GM21737 (cell line): Measurements from ENCODE around the gene TSPYL2.

Source experiments
- ATAC-seq: cut with Tn5 transposase; IDR thresholded peaks from one replicate; pipeline ENCODE4 v1.9.1; 2021; ENCODE audit warnings: mild to moderate bottlenecking, moderate library complexity; ENCODE audit not compliant: unreplicated experiment

The TSPYL2 gene

DNA sequence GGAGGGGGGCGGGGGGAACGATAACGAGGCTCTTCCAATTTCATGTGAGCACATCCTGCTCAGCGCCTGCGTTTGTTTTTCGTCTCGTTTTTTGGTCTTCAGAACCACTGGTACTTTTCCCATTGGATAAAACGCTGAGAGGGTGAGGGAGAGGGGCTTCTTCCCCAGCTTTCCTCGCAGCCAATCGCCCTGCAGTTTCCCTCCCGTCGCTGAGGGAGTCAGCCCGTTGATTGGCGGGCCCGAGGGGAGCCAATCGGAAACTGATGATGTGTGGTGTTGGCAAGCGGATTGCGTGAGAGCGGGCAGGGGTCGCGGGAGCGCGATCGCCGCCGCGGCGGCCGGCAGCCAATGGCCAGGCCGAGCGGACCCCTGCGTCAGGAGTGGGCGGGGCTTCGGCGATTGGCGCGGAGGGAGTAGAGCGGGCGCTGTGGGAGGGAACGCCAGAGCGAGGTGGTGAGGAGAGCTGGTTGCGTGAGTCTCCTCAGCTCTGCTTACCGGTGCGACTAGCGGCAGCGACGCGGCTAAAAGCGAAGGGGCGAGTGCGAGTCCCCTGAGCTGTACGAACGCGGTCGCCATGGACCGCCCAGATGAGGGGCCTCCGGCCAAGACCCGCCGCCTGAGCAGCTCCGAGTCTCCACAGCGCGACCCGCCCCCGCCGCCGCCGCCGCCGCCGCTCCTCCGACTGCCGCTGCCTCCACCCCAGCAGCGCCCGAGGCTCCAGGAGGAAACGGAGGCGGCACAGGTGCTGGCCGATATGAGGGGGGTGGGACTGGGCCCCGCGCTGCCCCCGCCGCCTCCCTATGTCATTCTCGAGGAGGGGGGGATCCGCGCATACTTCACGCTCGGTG lies at the start of gene TSPYL2:
TSS of gene TSPYL2 (plus strand) at position 443 of the 848 bp plus-strand sequence. CDS start at position 575, 132 bp downstream.
- ATAC-seq = peak; percentile 91

DNA sequence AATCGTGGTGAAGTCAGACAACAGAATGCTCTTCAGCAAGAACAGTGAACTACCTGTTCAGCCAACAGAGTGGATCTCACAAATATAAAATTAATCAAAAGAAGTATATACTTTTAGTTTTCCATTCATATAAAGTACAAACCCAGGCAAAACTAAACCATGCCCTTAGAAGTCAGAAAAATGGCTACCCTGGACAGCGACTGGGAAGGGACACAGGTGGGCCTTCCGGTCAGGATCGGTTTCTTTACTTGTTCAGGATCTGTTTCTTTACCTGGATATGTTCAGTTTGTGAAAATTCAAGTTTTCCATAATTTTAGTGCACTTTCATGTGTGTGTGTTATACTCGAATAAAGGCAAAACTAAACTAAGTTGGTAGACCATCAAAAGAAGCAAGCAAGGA lies 46.0 kb upstream of the TSPYL2 start:
- no peak for ATAC-seq

DNA sequence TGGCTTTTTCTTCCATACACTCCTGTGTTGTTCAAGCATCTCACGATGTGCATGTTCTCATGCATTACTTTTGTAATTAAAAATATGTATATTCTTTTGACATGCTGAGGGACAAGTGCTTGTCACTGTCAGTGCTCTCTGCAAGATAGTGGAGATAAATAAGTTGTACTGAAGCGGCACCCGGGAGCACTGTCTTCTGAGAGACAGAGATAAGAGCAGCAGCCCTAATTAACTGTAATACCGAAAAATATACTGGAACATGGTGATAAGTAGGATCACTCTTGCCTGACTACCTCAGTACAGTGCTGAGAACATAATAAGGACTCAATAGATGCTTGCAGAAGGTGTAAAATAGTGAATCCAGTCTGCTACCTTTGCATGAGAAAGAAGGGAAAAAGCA lies 42.9 kb upstream of the TSPYL2 start:
- no peak for ATAC-seq

DNA sequence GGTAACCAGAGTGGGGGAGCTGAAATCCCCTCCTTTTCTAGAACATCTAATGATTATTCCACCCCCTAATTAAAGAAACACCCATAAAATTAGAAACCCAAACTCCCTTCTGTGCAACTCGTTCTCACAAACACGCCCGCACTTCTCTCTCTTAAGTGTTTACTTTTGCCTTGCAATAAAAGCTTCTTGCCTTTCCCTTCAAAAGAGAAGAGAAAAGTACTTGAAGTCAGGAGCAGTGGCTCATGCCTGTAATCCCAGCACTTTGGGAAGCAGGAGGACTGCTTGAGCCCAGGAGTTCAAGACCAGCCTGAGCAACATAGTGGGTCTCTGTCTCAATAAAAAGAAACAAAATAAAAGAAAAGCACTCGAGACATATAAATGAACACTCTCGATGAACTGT lies 37.2 kb upstream of the TSPYL2 start:
- ATAC-seq = no peak

DNA sequence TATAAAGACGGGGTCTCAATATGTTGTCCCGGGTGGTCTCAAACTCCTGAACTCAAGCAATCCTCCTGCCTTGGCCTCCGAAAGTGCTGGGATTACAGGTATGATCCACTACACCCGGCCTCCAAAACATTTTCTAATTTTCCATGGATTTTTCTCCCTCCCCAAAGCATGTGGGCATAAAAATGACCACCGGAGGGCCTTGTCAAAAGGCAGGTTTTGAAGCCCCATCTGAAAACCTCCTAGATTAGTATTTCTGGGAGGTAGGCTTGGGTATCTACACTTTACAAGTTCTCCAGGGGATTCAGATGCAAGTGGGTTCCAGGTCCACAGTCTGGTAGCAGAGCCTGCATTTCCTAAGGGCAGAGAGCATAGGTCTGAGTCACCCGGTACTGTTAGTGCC lies 34.9 kb upstream of the TSPYL2 start:
- ATAC-seq = no peak

DNA sequence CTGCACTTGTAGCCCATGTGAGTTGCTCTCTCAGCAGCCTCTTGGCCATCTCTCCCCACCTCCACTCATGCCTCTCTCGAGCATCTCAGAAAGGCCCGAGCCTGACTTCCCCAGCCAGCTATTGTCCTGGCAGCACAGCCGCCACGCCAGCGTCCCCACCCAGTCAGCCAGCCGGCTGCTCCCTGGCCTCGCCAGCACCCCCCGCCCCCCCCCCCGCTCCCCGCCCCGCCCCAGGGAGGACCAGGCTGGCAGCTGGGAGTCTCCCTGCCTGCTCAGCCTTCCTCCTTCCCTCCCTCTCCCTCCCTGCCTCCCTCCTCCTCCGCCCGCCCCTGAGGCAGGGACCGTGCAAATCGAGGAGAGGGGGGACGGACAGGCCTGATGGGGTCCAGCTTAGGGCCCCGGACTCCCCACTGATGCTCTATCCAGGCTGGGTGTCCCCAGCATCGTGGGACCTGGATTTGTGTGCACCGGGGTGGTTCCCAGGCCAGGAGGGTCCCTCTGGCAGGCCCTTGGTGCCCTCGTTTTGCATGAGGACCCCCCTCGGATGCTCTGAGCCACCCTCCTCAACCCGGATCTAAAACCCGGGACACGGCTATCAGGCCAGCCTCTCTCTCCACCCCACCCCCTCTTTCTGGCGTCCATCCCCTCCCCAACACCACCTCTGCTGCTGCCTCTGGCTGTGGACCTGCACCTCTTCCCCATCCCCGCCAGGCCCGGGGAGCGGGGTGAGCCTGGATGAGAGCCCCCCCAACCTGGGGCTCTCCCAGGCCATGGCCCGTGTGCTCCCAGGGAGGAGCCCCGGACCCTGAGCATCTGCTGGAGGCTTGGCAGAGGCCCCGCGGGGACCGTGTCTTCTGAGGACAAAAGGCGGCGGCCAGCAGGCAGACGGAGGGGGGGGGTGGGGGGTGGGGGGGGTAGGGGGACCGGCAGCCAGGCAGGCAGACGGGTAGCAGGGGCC lies 33.7 kb upstream of the TSPYL2 start, which contains the start of gene GPR173:
TSS of gene GPR173 (plus strand) at position 621 of the 958 bp plus-strand sequence. CDS start 27,833 bp downstream, outside the sequence.
- no peak for ATAC-seq

DNA sequence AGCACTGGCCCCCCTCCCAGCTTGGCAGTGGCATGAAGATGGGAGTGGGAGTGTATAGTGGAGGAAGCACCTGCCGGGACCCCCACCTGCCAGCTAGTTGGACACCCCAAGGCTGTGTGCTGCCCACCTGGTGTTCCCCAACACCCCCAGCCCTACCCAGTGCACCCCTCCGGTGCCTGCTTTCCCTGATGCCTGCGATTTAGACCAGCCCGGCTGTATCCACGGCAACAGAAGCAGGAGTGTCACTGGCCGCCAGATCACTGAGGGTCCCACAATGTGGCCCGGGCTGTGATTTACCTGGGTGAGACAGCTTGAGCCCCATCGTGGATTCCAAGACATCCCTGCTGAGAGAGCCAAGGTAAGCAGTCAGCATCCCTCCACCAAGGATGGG lies 33.0 kb upstream of the TSPYL2 start:
- no peak for ATAC-seq

DNA sequence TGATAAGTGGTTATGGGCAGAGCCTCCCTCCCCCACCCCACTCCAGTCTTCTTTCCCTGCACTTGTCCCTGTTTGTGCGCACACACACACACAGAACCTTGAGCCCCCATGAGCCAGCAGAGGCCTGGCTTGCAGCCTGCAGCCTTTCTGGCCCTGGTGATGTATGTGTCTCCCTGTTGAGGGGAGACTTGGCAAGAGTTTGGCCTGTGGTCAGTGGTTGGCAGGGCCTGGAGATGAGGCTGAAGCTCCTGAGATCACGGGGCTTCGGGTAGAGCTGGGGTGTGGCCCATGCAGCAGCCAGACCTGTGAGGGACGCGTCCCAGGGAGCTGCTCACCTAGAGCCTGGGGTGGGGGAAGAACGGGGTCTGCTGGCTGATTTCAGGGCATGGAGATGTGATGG lies 31.3 kb upstream of the TSPYL2 start:
- ATAC-seq = no peak

DNA sequence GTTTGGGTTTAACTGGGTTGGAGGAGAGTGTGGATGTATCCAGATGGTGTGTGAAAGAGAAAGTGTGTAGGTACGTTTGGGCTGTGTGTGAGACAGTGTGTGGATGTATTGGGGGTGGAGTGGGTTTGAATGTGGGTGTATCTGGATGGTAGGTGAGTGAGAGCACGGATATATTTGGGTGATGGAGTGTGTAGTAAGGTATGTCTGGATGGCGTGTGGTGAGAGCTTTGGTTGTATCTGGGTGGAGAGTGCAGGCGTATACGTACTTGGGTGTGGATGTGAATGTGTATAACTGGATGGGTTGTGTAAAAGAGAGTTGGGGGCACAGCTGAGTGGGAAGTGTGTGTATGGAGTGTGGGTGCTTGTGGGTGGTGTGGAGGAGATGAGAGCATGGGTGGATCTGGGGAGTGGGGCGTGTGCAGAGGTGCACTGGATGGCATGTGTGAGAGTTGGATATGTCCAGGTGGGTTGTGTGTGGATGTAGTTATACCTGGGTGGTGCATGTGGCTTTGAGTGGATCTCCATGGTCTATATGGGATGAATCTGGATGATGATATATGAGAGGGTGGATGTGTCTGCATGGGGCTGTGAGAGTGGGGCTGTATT lies 26.8 kb upstream of the TSPYL2 start:
- no peak for ATAC-seq

DNA sequence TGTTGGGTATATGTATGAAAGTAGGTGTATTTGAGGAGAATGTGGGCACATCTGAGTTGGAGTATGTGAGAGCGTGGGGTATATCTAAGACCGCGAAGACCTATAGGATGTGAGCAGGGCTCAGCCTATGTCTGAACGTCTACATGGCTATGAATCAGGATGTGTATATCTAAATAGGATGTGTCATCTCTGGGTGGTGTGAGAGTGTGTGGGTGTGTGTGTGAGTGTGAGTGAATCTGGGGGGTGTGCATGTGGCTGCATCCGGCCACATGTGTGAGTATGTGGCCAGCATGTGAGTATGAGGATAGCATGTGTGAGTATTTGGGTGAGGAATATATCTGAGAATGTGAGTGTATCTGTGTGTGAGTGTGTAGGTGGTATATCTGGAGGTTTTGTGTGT lies 25.9 kb upstream of the TSPYL2 start:
- ATAC-seq = no peak

DNA sequence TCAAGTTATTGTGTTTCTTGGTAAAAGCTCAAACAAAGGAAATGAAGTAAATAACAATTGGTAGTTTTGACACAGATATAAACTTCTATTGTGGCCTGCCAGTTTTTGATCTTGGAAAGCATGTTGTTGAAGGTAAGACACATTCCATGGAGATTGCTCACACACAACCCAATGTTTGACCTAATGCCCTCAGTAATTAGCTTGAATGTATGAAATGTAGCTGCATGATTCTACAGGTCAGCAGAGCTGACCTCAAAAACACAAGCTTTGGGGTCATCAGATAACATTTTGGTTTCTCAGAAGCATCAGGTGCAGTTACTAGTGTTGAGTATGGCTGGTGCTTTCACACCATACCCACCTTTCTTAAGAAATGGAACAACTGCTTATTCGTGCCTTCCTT lies 17.1 kb upstream of the TSPYL2 start:
- no peak for ATAC-seq

DNA sequence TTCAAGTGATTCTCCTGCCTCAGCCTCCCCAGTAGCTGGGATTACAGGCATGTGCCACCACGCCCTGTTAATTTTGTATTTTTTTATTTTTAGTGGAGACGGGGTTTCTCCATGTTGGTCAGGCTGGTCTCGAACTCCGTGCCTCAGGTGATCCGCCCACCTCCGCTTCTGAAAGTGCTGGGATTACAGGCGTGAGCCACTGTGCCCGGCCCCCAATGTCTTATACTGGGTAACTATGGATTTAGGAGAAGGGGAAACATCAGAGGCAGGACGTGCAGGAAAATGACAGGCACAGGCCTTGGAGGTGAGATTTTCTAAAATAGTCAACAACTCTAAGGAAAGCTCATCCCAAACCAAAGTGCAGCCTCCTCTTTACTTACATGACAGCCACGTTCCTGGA lies 11.1 kb upstream of the TSPYL2 start:
- no peak for ATAC-seq

DNA sequence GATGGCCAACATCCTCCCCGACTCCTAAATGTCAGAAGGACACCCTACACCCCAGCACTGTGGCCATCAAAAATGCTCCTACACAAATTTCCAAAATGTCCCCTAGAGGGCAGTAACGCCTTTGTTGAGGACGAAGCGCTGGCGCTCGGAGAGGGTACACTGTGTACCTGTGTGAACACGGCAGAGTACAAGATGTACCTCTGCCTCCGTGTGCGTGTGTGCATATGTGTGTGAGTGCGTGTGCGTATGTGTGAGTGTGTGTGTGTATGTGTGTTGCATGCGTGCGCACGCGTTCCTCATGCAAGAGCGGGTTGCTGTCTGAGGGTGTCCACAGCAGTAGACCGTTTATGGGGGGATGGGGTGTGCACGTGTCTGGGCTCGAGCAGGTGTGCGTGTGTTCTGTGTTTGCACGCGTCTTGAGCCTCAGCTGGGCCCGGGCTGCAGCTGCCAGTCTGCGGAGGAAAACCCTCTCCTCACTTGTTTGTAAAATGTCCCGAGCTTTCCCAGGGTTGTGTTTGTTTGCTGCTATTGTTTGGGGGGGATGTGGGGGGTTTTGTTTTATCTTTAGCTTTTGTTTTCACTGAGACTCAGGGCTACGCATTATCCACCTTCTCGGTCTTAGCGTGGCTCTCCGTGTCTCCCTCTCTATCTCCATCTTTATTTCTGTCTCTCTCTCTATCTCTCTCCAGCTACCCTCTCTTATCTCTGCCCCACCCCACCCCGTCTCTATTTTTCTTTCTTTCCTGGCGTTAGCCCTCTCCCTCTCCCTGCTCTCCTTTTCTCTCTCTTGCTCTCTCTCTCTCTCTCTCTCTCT lies 10.4 kb upstream of the TSPYL2 start:
- peak; percentile 87 for ATAC-seq

DNA sequence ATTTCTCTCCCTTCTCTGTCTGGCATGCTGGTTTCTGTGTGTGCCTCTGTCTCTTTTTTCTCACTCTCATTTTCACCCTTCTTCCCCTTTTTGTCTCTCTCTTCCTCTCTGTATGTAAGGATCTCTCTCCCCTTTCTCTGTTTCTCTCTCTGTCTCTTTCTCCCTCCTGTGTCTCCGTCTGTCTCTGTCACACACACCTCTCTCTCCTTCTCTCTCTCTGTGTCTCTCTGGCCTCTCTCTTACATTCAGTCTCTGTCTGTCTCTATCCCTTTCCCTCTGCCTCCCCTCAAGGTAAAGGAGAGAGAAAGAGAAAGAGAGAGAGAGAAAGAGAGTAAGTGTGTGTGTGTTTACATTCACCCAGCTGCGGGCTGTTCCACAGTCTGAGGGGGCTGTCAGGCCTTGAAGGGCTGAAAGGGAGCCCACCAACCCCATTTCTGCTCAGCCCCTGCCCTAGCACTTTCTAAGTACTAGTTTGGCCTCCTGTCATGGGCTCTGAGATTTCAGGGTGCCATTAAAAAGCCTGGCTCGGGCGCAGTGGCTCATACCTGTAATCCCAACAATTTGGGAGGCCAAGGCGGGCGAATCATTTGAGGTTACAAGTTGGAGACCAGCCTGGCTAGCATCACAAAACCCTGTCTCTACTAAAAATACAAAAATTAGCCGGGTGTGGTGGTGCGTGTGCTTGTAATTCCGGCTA lies 9.6 kb upstream of the TSPYL2 start:
- no peak for ATAC-seq

DNA sequence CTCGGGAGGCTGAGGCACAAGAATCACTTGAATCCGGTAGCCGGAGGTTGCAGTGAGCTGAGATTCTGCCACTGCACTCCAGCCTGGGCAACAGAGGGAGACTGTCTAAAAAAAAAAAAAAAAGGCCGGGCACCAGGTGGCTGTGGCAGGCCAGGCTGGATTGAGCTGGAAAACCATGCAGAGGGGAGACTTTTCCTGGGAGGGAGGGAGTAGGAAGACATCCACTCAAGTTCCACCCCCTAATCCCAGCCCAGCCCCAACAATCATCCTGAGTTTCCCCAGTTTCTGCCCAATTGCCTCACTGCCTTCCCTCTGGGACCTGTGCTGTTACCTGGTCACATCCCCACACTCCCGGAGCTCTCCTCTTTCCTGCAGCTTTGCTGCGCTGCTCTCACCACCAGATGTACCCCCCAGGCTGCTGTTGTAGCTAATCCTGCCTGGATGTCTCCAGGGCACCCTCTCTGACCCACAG lies 9.0 kb upstream of the TSPYL2 start:
- no peak for ATAC-seq

DNA sequence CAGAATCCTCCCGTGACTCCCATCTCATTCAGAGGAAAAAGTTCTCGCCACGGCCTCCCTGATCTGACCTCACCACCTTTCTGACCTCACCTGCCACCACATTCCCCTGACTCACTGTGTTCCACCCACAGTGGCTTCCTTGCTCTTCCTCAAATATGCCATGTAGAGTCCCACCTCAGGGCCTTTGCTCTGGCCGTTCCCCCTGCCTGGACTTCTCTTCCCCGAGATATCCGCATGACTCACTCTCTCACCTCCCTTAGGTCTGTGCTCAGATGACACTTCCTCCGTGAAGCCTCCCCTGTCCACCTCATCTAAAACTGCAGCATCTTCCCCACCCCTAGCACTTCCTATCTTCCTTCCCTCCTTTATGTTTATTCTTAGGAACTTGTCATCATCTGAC lies 7.2 kb upstream of the TSPYL2 start:
- ATAC-seq = no peak

DNA sequence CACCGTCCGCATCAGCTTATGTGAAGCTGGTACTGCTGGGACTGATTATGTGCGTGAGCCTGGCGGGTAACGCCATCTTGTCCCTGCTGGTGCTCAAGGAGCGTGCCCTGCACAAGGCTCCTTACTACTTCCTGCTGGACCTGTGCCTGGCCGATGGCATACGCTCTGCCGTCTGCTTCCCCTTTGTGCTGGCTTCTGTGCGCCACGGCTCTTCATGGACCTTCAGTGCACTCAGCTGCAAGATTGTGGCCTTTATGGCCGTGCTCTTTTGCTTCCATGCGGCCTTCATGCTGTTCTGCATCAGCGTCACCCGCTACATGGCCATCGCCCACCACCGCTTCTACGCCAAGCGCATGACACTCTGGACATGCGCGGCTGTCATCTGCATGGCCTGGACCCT lies 5.5 kb upstream of the TSPYL2 start:
- no peak for ATAC-seq

DNA sequence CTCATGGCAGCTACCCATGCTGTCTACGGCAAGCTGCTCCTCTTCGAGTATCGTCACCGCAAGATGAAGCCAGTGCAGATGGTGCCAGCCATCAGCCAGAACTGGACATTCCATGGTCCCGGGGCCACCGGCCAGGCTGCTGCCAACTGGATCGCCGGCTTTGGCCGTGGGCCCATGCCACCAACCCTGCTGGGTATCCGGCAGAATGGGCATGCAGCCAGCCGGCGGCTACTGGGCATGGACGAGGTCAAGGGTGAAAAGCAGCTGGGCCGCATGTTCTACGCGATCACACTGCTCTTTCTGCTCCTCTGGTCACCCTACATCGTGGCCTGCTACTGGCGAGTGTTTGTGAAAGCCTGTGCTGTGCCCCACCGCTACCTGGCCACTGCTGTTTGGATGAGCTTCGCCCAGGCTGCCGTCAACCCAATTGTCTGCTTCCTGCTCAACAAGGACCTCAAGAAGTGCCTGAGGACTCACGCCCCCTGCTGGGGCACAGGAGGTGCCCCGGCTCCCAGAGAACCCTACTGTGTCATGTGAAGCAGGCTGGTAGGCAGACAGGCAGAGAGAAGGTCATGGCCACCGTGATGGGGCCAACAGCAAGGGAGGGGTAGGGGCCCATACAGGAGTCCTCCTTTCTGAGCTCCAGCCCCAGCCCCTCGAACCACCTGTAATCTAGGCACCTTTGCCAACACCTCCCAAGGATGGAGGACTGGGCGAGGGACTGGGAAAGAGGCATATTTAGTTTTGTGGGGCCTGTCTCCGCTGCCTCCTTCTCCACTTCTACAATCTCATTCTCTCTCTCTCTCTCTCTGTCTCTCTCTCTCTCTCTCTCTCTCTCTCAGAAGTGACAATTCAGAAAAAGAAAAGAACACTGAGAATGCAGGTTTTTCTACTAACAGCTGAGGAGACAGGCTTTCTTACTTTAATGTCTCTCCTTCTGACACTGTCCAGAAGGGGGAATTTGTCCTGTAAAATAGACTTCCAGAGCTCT lies 4.7 kb upstream of the TSPYL2 start:
- ATAC-seq = no peak

DNA sequence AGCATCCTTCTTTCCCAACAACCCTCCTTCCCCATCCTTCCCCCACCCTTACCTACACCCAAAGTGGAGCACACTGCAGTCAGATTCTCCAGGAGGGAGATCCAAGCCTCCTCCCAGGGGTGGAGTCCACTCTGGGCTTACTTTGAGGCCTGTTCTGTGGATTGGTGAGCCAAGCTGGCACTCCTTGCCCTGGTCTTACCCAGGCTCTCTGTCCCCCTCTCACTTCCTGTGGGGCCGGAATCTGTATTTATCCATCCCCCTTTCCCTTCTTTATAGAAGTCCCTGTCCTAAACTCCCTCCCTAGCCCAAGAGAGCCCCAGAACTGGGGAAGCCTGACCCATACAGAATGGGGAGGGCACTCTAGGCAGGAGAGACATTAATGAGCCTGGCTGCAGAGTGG lies 3.2 kb upstream of the TSPYL2 start:
- no peak for ATAC-seq
